GM19239 (cell line): ENCODE results near the gene METTL3.

Experiments
- DNase-seq: peaks from one replicate; pipeline ENCODE4 v3.0.0; 2011; ENCODE audit warnings: low spot score; ENCODE audit not compliant: insufficient read length
- FAIRE-seq: peaks from 2 replicates; lab custom pipeline; 2011; peaks lifted over from hg19 to GRCh38; lab: Jason Lieb, UNC

The METTL3 gene

GRCh38 chr14:21528381-21529348 is 17.5 kb upstream of the METTL3 start:
- DNase-seq = no peak
- no peak for FAIRE-seq

DNA sequence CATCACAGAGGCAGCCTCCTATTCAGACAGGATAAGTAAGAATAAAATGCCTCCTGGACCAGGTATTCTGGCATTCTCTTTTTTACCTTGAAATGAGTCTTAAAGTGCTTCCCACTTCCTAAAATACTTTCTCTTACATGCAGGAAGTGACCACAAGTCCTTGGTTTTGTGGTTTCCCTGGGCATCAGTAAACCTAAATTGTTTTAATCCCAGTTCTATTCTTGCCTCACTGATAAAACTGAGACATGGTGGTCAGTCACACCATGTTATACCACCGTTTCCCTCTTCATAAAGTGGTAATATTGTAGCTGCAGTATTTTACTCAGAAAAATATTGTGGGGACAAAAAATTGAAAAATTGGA is 16.2 kb upstream of the METTL3 start:
- FAIRE-seq (no peak), DNase-seq (no peak)

GRCh38 chr14:21526672-21527317 is 15.7 kb upstream of the METTL3 start:
- DNase-seq = no peak
- FAIRE-seq = no peak

GRCh38 chr14:21525962-21526671 is 15.0 kb upstream of the METTL3 start, which contains the start of gene SALL2:
TSS of gene SALL2 (minus strand) at chr14:21526346. CDS start at chr14:21526127, 219 bp downstream.
- DNase-seq = no peak
- peak; percentile 77 for FAIRE-seq

GRCh38 chr14:21525571-21525961 is 14.4 kb upstream of the METTL3 start:
- no peak for FAIRE-seq
- DNase-seq = no peak

DNA sequence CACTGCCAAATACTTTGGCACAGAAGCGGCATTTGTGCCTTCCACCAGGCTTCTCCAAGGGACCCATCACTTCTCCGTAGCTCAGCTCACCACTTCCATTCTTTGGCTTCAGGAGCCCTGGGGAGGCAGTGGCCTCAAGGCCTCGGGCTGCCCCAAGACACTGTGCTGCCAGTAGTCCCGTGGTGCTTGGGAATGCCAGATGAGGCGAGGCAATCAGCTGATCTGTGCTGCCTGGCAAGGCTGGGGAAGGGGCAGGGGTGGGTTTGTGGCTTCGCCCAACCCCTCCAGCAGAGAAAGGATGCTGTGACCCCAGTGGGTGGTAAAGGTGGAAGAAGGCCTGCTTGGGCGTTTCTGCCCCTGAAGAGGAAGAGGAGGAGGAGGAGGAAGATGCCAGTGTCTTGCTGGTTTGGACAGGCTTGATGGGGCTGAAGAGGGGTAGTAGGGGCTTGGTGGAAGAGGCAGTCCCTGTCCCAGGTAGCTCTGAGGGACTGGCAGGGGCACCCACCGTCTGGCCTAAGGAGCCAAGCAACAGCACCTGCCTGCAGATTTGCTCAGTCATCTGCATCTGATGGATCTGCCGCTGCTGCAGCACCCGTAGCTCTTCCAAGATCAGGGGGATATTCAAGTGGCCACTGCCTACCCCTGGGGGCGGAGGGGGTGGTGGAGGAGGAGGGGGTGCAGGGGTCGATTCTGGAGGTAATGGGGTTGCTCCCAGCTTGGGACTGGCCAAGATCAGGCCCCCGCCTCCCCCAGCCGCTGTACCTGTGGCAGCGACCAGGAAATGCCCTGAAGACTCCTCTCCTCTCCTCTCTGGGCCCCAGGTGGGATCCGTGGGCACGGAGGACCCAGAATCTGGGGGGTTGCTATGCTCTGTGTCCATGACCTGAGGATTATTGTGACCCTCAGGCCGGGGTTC is 13.7 kb upstream of the METTL3 start:
- DNase-seq (no peak), FAIRE-seq (no peak)

GRCh38 chr14:21523203-21523602 is 12.1 kb upstream of the METTL3 start:
- FAIRE-seq (no peak), DNase-seq (no peak)

DNA sequence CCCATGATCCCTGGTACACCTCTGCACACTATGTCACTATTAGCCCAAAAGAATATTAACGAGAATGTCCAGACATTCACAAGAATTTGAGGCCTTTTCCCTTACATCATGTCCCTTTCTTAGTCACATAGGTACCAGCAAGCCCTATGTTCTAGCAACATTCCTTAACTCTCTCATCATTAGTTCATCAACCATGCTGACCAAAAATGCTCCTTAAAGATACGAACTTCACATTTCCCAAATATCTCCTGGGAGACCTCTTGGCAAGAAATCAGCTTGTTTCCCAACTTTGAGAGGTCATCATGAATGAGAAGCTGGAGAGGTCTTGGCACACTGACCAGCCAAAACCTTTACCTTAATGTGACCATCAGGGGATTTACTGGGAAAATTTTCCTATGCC is 10.4 kb upstream of the METTL3 start:
- DNase-seq (no peak), FAIRE-seq (no peak)

DNA sequence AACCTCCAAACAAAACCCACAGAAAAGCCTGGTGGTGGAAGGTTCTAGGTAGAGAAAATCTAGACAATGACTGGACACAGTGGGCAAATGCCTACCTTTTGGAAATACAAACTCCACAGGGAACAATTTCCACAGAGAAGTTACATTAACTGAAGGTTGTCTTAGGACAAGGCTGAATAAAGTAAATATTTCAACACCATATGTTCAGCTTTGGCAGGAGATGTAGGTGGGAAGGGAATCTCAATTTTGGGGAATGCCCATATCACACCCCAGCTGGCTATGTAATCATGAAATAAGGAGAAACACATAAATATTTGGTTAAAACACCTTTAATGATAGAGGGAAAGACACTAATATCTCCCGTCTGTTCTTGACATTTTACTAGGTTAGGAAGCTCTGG is 9.6 kb upstream of the METTL3 start:
- no peak for FAIRE-seq
- DNase-seq = no peak

GRCh38 chr14:21518725-21519124 is 7.6 kb upstream of the METTL3 start:
- no peak for DNase-seq
- no peak for FAIRE-seq

- DNase-seq (no peak), FAIRE-seq (no peak)
Measured at GRCh38 chr14:21514341-21514740, 3.2 kb upstream of the METTL3 start.

DNA sequence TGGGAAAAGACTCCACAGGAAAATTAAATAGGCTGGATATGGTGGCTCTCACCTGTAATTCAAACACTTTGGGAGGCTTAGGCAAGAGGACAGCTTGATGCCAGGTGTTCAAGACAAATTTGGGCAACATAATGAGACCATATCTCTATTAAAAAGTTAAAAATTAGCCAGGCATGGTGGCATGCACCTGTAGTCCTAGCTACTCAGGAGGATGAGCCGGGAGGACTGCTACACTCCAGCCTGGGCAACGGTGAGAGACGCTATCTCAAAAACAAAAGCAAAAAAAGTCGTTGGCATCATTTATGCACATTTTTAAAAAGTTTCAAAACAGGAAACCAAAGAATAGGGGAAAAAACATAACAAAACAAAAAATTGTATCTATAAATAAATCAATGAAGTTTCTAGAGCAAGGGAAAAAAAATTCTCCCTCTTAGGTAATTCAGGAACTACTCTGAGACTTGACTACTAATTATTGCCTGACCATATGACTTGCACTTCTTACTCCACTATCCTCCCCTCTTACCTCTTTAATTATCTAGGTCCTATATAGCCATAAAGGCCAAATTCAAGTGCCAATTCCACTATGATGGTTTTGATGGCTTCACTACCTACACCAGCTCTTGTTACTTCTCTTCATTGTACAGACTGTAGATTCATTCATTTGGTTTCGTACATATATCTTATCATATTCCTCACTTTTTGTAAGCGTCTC is 1.6 kb downstream of the METTL3 start:
- FAIRE-seq (peak; percentile 26), DNase-seq (no peak)

DNA sequence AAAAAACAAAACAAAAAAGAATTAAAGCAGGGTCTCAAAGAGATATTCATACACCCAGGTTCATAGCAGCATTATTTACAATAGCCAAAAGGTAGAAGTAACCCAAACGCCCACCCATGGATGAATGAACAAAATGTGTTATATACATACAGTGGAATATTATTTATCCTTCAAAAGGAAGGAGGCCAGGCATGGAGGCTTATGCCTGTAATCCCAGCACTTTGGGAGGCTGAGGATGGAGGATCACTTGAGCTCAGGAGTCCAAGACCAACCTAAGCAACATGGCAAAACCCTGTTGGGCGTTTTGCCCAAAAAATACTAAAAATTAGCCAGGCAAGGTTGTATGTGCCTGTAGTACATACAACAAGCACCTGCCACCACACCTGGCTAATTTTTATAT is 4.6 kb downstream of the METTL3 start:
- DNase-seq = no peak
- no peak for FAIRE-seq

- peak; percentile 40 for FAIRE-seq
- no peak for DNase-seq
Measured at GRCh38 chr14:21505012-21505553, 6.1 kb downstream of the METTL3 start.

DNA sequence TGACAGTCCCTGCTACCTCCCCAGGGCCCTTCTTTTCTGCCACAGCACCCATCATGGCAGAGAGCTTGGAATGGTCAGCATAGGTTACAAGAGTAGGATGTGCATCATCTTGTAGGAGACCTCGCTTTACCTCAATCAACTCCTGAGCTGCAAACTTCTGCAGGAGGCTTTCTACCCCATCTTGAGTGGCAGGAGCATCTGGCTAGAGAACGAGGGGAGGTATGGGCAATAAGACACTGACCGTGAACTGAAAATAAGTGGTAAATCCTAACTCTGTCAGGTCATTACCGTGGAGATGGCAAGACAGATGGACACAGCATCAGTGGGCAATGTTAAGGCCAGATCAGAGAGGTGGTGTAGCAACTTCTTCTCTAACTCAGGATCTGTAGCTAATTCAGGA is 7.8 kb downstream of the METTL3 start:
- DNase-seq = no peak
- no peak for FAIRE-seq

GRCh38 chr14:21501568-21501967 is 9.6 kb downstream of the METTL3 start:
- DNase-seq (no peak), FAIRE-seq (no peak)

GRCh38 chr14:21498540-21499526 is 12.3 kb downstream of the METTL3 start:
- DNase-seq = peak; percentile 12
- FAIRE-seq = peak; percentile 53

DNA sequence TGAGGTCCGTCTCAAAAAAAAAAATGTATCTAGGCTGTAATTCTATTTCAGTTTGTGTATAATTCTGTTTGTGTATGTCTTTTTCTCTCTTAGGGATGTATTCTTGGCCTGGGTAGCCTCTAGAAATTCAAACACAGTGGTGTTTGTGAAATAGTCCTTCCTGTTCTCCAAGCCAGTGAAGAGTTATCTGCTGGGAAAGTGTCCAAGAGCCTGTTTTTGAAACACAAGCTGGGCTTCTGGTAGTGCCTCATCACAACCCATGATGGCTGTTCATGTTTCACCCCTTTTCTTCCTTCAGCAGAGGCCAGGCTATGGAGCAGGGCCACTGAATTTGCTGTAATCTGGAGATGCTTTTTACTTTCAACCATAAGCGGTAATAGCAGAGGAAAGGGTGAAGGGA is 14.7 kb downstream of the METTL3 start:
- no peak for FAIRE-seq
- DNase-seq = no peak
